Measurements from ENCODE around the gene UMODL1. TPM values are rescaled to one million over a fixed set of nuclear protein-coding genes. Genes with fewer than 3 reads are reported as not detected.
A peak's percentile ranks its signal among the peaks of the same experiment; 100 is the strongest.
"Not testable (repeated sequence)": the region's sequence is repeated elsewhere in the genome, so short reads cannot be mapped to it uniquely, and the experiment has no call there.

UMODL1 gene
- total and polyA plus RNA-seq, 5 donors from 2014 or later, result 0.05 to 0.35 (median 0.07) TPM; not detected in 1

GRCh38 chr21:42069327-42069726 lies 1.8 kb upstream of the UMODL1 start:
- Histone ChIP-seq H3K4me1 (ENCODE audit: control insufficient read depth, insufficient read depth, low read length, poor library complexity, severe bottlenecking) (peaks cover 11% of the 10 kb centered on the region), H3K27me3 (ENCODE audit: control insufficient read depth, insufficient read depth, low read length) (no peaks in the 10 kb centered on the region), H3K9me3 (ENCODE audit: control insufficient read depth in 2 of 2, low read length in 2 of 2) (no peaks in the 10 kb centered on the region), H3K27ac (ENCODE audit: insufficient read depth, low read length, poor library complexity, severe bottlenecking) (no peak overlapping the region), H3K36me3 (ENCODE audit: control insufficient read depth, insufficient read depth, low read length) (no peaks in the 10 kb centered on the region), H3K4me3 (ENCODE audit: low read depth, low read length) (no peak overlapping the region)
- H3K27me3 Mint-ChIP-seq, result peaks cover 6% of the 10 kb centered on the region
- DNase-seq, result no peak
- peak overlapping the region in 1 of 3 donors; percentile 77 for H3K27ac Mint-ChIP-seq
- H3K9me3 Mint-ChIP-seq, result no peaks in the 10 kb centered on the region
- no peak for ATAC-seq (ENCODE audit: low read depth in 2 of 2)
- no peak overlapping the region for H3K4me3 Mint-ChIP-seq
- no peaks in the 10 kb centered on the region for H3K36me3 Mint-ChIP-seq
- peaks cover 5 to 24% (median 17%) of the 10 kb centered on the region in 4 donors for H3K4me1 Mint-ChIP-seq

GRCh38 chr21:42069843-42070242 lies 1.3 kb upstream of the UMODL1 start:
- H3K4me3 Mint-ChIP-seq, result peak overlapping the region in 1 of 4 donors; percentile 76
- H3K27ac ChIP-seq (ENCODE audit: insufficient read depth, low read length, poor library complexity, severe bottlenecking), result no peak overlapping the region

GRCh38 chr21:42073145-42074099 lies 2.3 kb downstream of the UMODL1 start:
- Histone ChIP-seq H3K4me3 (ENCODE audit: low read depth, low read length) (no peak overlapping the region), H3K36me3 (ENCODE audit: control insufficient read depth, insufficient read depth, low read length) (no peaks in the 10 kb centered on the region), H3K27me3 (ENCODE audit: control insufficient read depth, insufficient read depth, low read length) (no peaks in the 10 kb centered on the region), H3K4me1 (ENCODE audit: control insufficient read depth, insufficient read depth, low read length, poor library complexity, severe bottlenecking) (no peaks in the 10 kb centered on the region), H3K27ac (ENCODE audit: insufficient read depth, low read length, poor library complexity, severe bottlenecking) (no peak overlapping the region), H3K9me3 (ENCODE audit: control insufficient read depth in 2 of 2, low read length in 2 of 2) (no peaks in the 10 kb centered on the region)
- no peak overlapping the region for H3K4me3 Mint-ChIP-seq
- H3K36me3 Mint-ChIP-seq, result no peaks in the 10 kb centered on the region
- H3K27ac Mint-ChIP-seq, result no peak overlapping the region
- no peak for ATAC-seq (ENCODE audit: low read depth in 2 of 2)
- no peaks in the 10 kb centered on the region for H3K9me3 Mint-ChIP-seq
- peaks cover 6% of the 10 kb centered on the region for H3K27me3 Mint-ChIP-seq
- peaks cover 0 to 4% (median 2%) of the 10 kb centered on the region in 4 donors for H3K4me1 Mint-ChIP-seq
- DNase-seq, result no peak

More at GRCh38 chr21:42069843-42070242, 1.3 kb upstream of the UMODL1 start:
- Mint-ChIP-seq H3K4me1 (peaks cover 5 to 19% (median 14%) of the 10 kb centered on the region in 4 donors), H3K27me3 (peaks cover 6% of the 10 kb centered on the region), H3K9me3 (no peaks in the 10 kb centered on the region), H3K27ac (no peak overlapping the region), H3K36me3 (no peaks in the 10 kb centered on the region)
- Histone ChIP-seq H3K36me3 (ENCODE audit: control insufficient read depth, insufficient read depth, low read length) (no peaks in the 10 kb centered on the region), H3K4me1 (ENCODE audit: control insufficient read depth, insufficient read depth, low read length, poor library complexity, severe bottlenecking) (peaks cover 6% of the 10 kb centered on the region), H3K9me3 (ENCODE audit: control insufficient read depth in 2 of 2, low read length in 2 of 2) (no peaks in the 10 kb centered on the region), H3K4me3 (ENCODE audit: low read depth, low read length) (no peak overlapping the region), H3K27me3 (ENCODE audit: control insufficient read depth, insufficient read depth, low read length) (no peaks in the 10 kb centered on the region)
- ATAC-seq (ENCODE audit: low read depth in 2 of 2) (no peak), DNase-seq (no peak)

- H3K27me3 ChIP-seq (ENCODE audit: control insufficient read depth, insufficient read depth, low read length), result no peaks in the 10 kb centered on the region
- H3K4me1 Mint-ChIP-seq, result peaks cover 0 to 2% (median 0%) of the 10 kb centered on the region in 4 donors
- DNase-seq (no peak), ATAC-seq (ENCODE audit: low read depth in 2 of 2) (no peak)
- H3K27ac ChIP-seq (ENCODE audit: insufficient read depth, low read length, poor library complexity, severe bottlenecking), result no peak overlapping the region
- H3K36me3 ChIP-seq (ENCODE audit: control insufficient read depth, insufficient read depth, low read length), result no peaks in the 10 kb centered on the region
- no peaks in the 10 kb centered on the region for H3K36me3 Mint-ChIP-seq
- peaks cover 11% of the 10 kb centered on the region for H3K27me3 Mint-ChIP-seq
- H3K4me1 ChIP-seq (ENCODE audit: control insufficient read depth, insufficient read depth, low read length, poor library complexity, severe bottlenecking), result no peaks in the 10 kb centered on the region
- H3K27ac Mint-ChIP-seq, result no peak overlapping the region
- no peak overlapping the region for H3K4me3 ChIP-seq (ENCODE audit: low read depth, low read length)
- H3K9me3 ChIP-seq (ENCODE audit: control insufficient read depth in 2 of 2, low read length in 2 of 2), result no peaks in the 10 kb centered on the region
- H3K9me3 Mint-ChIP-seq, result no peaks in the 10 kb centered on the region
- H3K4me3 Mint-ChIP-seq, result no peak overlapping the region
Measured at GRCh38 chr21:42075686-42076471, 4.8 kb downstream of the UMODL1 start.

- not testable (repeated sequence) for H3K36me3 Mint-ChIP-seq; H3K27me3 ChIP-seq (ENCODE audit: control insufficient read depth, insufficient read depth, low read length); H3K4me1 Mint-ChIP-seq; H3K4me1 ChIP-seq (ENCODE audit: control insufficient read depth, insufficient read depth, low read length, poor library complexity, severe bottlenecking); ATAC-seq (ENCODE audit: low read depth in 2 of 2); DNase-seq; H3K4me3 Mint-ChIP-seq; H3K9me3 Mint-ChIP-seq; H3K9me3 ChIP-seq (ENCODE audit: control insufficient read depth in 2 of 2, low read length in 2 of 2); H3K27ac Mint-ChIP-seq; H3K27me3 Mint-ChIP-seq; H3K36me3 ChIP-seq (ENCODE audit: control insufficient read depth, insufficient read depth, low read length); H3K27ac ChIP-seq (ENCODE audit: insufficient read depth, low read length, poor library complexity, severe bottlenecking); H3K4me3 ChIP-seq (ENCODE audit: low read depth, low read length)
Measured at GRCh38 chr21:42077685-42078238, 6.6 kb downstream of the UMODL1 start.

DNA sequence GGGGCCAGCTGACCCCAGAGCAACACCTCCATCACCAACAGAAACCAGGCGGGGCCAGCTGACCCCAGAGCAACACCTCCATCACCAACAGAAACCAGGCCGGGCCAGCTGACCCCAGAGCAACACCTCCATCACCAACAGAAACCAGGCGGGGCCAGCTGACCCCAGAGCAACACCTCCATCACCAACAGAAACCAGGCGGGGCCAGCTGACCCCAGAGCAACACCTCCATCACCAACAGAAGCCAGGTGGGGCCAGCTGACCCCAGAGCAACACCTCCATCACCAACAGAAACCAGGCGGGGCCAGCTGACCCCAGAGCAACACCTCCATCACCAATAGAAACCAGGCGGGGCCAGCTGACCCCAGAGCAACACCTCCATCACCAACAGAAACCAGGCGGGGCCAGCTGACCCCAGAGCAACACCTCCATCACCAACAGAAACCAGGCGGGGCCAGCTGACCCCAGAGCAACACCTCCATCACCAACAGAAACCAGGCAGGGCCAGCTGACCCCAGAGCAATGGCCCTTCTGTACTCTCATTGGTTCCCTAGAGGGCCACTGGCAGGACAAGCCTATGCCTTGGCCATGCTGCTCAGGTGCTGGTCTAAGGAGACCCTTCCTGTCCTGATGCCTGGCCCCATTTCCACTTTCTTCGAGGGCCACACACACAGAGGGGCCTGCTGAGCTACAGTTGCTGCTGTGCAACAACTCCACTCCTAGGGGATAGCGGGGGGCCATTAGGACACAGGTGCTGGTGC lies 7.3 kb downstream of the UMODL1 start:
- H3K36me3 ChIP-seq (ENCODE audit: control insufficient read depth, insufficient read depth, low read length); H3K9me3 Mint-ChIP-seq; H3K4me3 ChIP-seq (ENCODE audit: low read depth, low read length); H3K27ac ChIP-seq (ENCODE audit: insufficient read depth, low read length, poor library complexity, severe bottlenecking); DNase-seq; H3K4me1 ChIP-seq (ENCODE audit: control insufficient read depth, insufficient read depth, low read length, poor library complexity, severe bottlenecking); H3K27me3 ChIP-seq (ENCODE audit: control insufficient read depth, insufficient read depth, low read length); H3K4me1 Mint-ChIP-seq; H3K36me3 Mint-ChIP-seq; H3K27ac Mint-ChIP-seq; H3K27me3 Mint-ChIP-seq; H3K9me3 ChIP-seq (ENCODE audit: control insufficient read depth in 2 of 2, low read length in 2 of 2); ATAC-seq (ENCODE audit: low read depth in 2 of 2); H3K4me3 Mint-ChIP-seq: not testable (repeated sequence)
